Adrenal gland (tissue), 5 donors: Measurements from ENCODE around the gene RBL1.

Experiments used
- POLR2A ChIP-seq, 2 donors: fragments of 450-650 bp; IDR thresholded peaks; one replicate each; pipeline ENCODE4 v1.6.1; 2017; ENCODE audit warnings: antibody characterized with exemption in 2 of 2, mild to moderate bottlenecking in 2 of 2, moderate library complexity in 1 of 2
- TF ChIP-seq, protein P1 (sequence below), 6 experiments: fragments of 450-650 bp in 4 of 6; fragments of 200-600 bp in 2 of 6; sonication (generic) in 1 of 6; IDR thresholded peaks; 1 replicate in 5 of 6; 2 replicates in 1 of 6; pipeline versions ENCODE4 v1.5.1 to v1.8.0; 2016 to 2021; ENCODE audit warnings: antibody characterized with exemption in 6 of 6, mild to moderate bottlenecking in 2 of 6, moderate library complexity in 1 of 6
- donor health status: DM: no; HTN: no; CAD: no.

DNA sequence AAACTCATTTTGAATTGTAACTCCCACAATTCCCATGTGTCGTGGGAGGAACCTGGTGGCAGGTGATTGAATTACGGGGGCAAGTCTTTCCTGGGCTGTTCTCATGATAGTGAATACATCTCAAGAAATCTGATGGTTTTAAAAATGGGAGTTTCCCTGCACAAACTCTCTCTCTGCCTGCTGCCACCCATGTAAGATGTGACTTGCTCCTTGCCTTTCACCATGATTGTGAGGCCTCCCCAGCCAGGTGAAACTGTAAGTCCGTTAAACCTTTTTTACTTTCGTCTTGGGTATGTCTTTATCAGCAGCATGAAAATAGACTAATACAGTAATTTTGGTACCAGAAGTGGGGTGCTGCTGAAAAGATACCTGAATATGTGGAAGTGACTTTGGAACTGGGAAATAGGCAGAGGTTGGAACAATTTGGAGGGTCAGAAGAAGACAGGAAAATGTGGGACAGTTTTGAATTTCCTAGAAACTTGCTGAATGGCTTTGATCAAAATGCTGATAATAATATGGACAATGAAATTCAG lies 102.9 kb downstream of the RBL1 start:
- TF ChIP-seq, protein P1, sequence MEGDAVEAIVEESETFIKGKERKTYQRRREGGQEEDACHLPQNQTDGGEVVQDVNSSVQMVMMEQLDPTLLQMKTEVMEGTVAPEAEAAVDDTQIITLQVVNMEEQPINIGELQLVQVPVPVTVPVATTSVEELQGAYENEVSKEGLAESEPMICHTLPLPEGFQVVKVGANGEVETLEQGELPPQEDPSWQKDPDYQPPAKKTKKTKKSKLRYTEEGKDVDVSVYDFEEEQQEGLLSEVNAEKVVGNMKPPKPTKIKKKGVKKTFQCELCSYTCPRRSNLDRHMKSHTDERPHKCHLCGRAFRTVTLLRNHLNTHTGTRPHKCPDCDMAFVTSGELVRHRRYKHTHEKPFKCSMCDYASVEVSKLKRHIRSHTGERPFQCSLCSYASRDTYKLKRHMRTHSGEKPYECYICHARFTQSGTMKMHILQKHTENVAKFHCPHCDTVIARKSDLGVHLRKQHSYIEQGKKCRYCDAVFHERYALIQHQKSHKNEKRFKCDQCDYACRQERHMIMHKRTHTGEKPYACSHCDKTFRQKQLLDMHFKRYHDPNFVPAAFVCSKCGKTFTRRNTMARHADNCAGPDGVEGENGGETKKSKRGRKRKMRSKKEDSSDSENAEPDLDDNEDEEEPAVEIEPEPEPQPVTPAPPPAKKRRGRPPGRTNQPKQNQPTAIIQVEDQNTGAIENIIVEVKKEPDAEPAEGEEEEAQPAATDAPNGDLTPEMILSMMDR (IDR thresholded peaks at IDR 0.05) = no peak
- TF ChIP-seq POLR2A (IDR thresholded peaks at IDR 0.05) = no peak
